Loucy (cell line): ENCODE data around the gene NFAT5.

Source experiments
- H2AFZ ChIP-seq: fragments of 200-600 bp; sonication (generic); 2 replicates; pipeline ENCODE4 v1.6.0; 2016; ENCODE audit warnings: antibody characterized with exemption, mild to moderate bottlenecking, low read length, moderate library complexity
- H3F3A ChIP-seq: fragments of 200-600 bp; 2 replicates; pipeline ENCODE4 v1.6.0; 2016; ENCODE audit warnings: antibody characterized with exemption, low read depth, mild to moderate bottlenecking
- H3K27me3 ChIP-seq: fragments of 200-600 bp; sonication (generic); 2 replicates; pipeline ENCODE4 v1.6.1; 2014; ENCODE audit warnings: low read length, mild to moderate bottlenecking; ENCODE audit not compliant: insufficient read depth, poor library complexity, severe bottlenecking
- H3K36me3 ChIP-seq: fragments of 200-600 bp; sonication (generic); 2 replicates; pipeline ENCODE4 v1.6.1; 2016; ENCODE audit warnings: low read length; ENCODE audit not compliant: insufficient read depth
- H3K4me1 ChIP-seq: fragments of 200-600 bp; sonication (generic); 2 replicates; pipeline ENCODE4 v1.5.1; 2014; ENCODE audit warnings: low read length, mild to moderate bottlenecking; ENCODE audit not compliant: insufficient read depth, poor library complexity, severe bottlenecking
- H3K4me2 ChIP-seq: fragments of 200-600 bp; sonication (generic); 2 replicates; pipeline ENCODE4 v1.6.0; 2014; ENCODE audit warnings: antibody characterized with exemption, low read length, low read depth, mild to moderate bottlenecking; ENCODE audit not compliant: poor library complexity, severe bottlenecking
- H3K4me3 ChIP-seq: fragments of 200-600 bp; sonication (generic); 2 replicates; pipeline ENCODE4 v1.5.1; 2014; ENCODE audit warnings: low read length, mild to moderate bottlenecking, mixed read lengths; ENCODE audit not compliant: poor library complexity, severe bottlenecking
- H3K79me2 ChIP-seq: fragments of 200-600 bp; sonication (generic); 2 replicates; pipeline ENCODE4 v1.6.1; 2014; ENCODE audit warnings: low read length; ENCODE audit not compliant: insufficient read depth
- H3K9ac ChIP-seq: fragments of 200-600 bp; sonication (generic); 2 replicates; pipeline ENCODE4 v1.6.0; 2014; ENCODE audit warnings: mild to moderate bottlenecking, low read depth, low read length, moderate library complexity; ENCODE audit not compliant: poor library complexity, severe bottlenecking
- H3K9me2 ChIP-seq: fragments of 200-600 bp; sonication (generic); replicated peaks from 2 replicates; pipeline ENCODE4 v1.6.1; 2016; ENCODE audit warnings: low read depth, low read length, mixed read lengths
- H3K9me3 ChIP-seq: fragments of 200-600 bp; sonication (generic); 2 replicates; pipeline ENCODE4 v1.6.1; 2014; ENCODE audit warnings: mild to moderate bottlenecking, antibody characterized with exemption, low read length, low read depth; ENCODE audit not compliant: insufficient read depth
- H4K20me1 ChIP-seq: fragments of 200-600 bp; sonication (generic); 2 replicates; pipeline ENCODE4 v1.6.0; 2014; ENCODE audit warnings: antibody characterized with exemption, low read length, mild to moderate bottlenecking; ENCODE audit not compliant: insufficient read depth, poor library complexity, severe bottlenecking
- CTCF ChIP-seq: fragments of 200-600 bp; sonication (generic); conservative IDR thresholded peaks from 2 replicates; pipeline ENCODE4 v1.5.1; 2014; ENCODE audit warnings: mild to moderate bottlenecking, antibody characterized with exemption, low read length
- EZH2phosphoT487 ChIP-seq: fragments of 200-600 bp; IDR thresholded peaks from 2 replicates; pipeline ENCODE4 v1.6.1; 2018; ENCODE audit warnings: antibody characterized with exemption, mild to moderate bottlenecking, moderate library complexity, borderline replicate concordance

NFAT5 gene

DNA sequence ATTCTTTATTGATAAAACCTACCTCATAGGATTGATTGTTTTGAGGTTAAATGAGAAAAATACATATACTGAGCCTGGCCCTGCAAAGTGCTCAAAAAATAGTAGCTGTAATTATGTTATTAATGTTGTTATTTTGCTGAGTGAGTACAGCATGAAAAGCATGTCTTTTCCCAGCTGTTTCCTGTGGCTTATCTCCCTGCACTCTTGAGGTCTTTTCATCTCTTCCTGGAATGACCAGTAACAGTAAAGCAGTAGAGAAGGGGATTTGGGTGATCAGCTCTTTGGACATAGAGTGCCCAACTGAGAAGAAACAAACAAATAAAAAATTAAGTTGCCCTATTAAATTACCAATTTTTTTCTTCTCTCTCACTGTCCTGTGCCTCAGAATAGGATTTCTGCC, 53.7 kb downstream of the NFAT5 start:
- H3K4me1 ChIP-seq = peaks cover 12% of the 10 kb centered on the region
- no peak for TF ChIP-seq CTCF
- no peak for TF ChIP-seq EZH2phosphoT487
- no peaks in the 10 kb centered on the region for H3K9me3 ChIP-seq
- peaks cover 23% of the 10 kb centered on the region for H4K20me1 ChIP-seq
- H3K27me3 ChIP-seq = no peaks in the 10 kb centered on the region
- no peaks in the 10 kb centered on the region for H3F3A ChIP-seq
- H3K36me3 ChIP-seq = 0 out of 2 replicates have a peak, but pooled peaks cover 2% of the 10 kb centered on the region
- H2AFZ ChIP-seq = no peak overlapping the region
- H3K9ac ChIP-seq = no peak overlapping the region
- H3K79me2 ChIP-seq = peaks cover 42% of the 10 kb centered on the region
- H3K4me2 ChIP-seq = peak overlapping the region; percentile 37
- no peak overlapping the region for H3K4me3 ChIP-seq
- no peaks in the 10 kb centered on the region for H3K9me2 ChIP-seq

DNA sequence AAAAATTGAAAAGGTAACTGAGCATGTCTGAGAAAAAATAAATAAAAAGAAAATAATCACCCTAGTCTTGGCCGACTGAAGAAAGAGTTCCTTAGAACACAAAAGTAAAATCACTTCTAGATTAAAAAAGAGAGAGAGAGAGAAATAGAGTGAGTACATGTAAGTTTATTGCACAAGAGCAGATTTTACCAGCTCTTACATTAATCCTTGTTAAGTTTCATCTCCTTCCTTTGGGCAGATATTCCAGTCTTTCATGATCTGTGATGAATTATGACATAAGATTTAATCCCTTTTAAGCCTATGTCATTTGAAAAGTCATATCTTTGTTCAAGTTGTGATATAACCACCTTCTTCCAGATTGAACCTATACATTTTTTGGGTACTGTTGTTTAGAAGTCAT, 54.8 kb downstream of the NFAT5 start:
- H3K36me3 ChIP-seq = 0 out of 2 replicates have a peak, but pooled peaks cover 3% of the 10 kb centered on the region
- H3K27me3 ChIP-seq = no peaks in the 10 kb centered on the region
- H3K9me2 ChIP-seq = no peaks in the 10 kb centered on the region
- no peak for TF ChIP-seq CTCF
- H4K20me1 ChIP-seq = peaks cover 20% of the 10 kb centered on the region
- H3K9ac ChIP-seq = no peak overlapping the region
- H3K9me3 ChIP-seq = no peaks in the 10 kb centered on the region
- H3K4me3 ChIP-seq = no peak overlapping the region
- peaks cover 34% of the 10 kb centered on the region for H3K79me2 ChIP-seq
- peaks cover 12% of the 10 kb centered on the region for H3K4me1 ChIP-seq
- H3F3A ChIP-seq = no peaks in the 10 kb centered on the region
- no peak overlapping the region for H2AFZ ChIP-seq
- no peak overlapping the region for H3K4me2 ChIP-seq

DNA sequence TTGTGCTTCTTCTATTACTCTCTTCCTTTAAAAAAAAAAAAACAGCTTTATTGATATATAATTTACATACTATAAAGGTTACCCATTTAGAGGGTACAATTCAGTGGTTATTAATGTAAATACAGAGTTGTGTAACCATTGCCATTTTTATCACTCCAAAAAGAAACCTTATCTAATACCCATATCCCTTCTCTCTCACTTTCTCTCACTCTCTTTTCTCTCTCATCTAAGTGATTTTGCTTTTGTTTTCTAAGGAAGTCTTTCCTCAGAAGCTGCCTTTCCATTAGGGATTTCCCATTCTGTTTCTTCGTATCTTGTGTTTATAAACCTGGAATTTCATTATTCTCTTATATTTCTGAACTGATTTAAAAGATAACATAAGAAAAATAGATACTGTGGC, 55.5 kb downstream of the NFAT5 start:
- Histone ChIP-seq H3K4me1 (peaks cover 12% of the 10 kb centered on the region), H4K20me1 (peaks cover 17% of the 10 kb centered on the region), H3K36me3 (peaks cover 6% of the 10 kb centered on the region; the same call in 1 of the 2 replicates), H3F3A (no peaks in the 10 kb centered on the region), H3K27me3 (no peaks in the 10 kb centered on the region), H3K79me2 (peaks cover 31% of the 10 kb centered on the region), H3K9ac (no peak overlapping the region), H3K4me2 (no peak overlapping the region), H3K9me3 (no peaks in the 10 kb centered on the region), H2AFZ (no peak overlapping the region), H3K9me2 (no peaks in the 10 kb centered on the region), H3K4me3 (no peak overlapping the region)
- no peak for TF ChIP-seq CTCF
- TF ChIP-seq EZH2phosphoT487 = no peak
